ENCODE results near the gene FTH1.

DNA sequence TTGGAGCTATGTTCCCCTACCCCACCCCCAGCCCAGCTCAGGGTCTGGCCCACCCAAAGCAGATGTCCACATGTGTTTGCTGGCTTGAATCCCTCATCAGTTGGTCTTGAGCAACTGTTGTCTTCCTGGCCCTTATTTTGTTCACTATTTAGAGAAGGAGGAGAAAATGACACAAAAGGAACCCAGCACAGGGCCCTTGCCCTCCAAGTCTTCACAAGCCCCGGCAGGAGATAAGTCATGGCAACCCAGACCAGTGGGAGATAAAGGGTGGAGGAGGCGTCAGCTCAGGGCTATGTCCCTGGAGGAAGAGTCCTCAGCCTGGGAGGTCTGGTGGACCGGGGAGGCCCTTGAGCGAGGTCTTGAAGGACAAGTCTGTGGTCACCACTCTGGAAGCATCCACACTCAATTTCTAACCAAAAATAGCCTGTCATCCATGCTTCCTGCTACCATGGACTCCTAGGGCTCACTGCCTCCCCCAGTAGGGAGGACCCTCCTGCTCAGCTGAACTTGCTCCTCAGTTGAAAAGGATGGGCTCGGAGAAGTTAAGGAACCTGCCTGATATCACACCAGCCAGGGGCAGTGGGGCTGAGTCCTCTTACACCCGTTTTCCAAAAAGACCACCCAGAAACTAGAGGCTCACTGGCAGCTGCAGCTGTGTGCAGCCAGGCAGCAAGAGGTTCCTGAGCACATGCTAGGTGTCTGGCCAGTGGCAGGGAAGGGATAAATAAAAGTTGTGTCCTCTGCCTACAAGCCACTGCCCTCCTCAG is 48.3 kb downstream of the FTH1 start:
- TF ChIP-seq CTCF (conservative IDR thresholded peaks at IDR 0.05; ENCODE audit: low read depth, low read length) (no peak), EZH2 (IDR thresholded peaks at IDR 0.05; ENCODE audit: borderline replicate concordance, low read depth, low read length, poor library complexity, severe bottlenecking) (no peak)
